Upper lobe of right lung (tissue), 1 donor: ENCODE data around the gene BFSP2. TPM values are rescaled to one million over a fixed set of nuclear protein-coding genes. Genes with fewer than 3 reads are reported as not detected.

Source experiments
- ATAC-seq: fragments of 200-7000 bp; cut with Tn5 transposase; one replicate; pipeline ENCODE4 v1.9.1; 2020; ENCODE audit warnings: mild to moderate bottlenecking, moderate library complexity
- DNase-seq: peaks from one replicate; pipeline ENCODE4 v3.0.0-alpha.2; 2020
- H3K27ac ChIP-seq: fragments of 200-600 bp; one replicate; pipeline ENCODE4 v1.8.0; 2022
- H3K27me3 ChIP-seq: fragments of 200-600 bp; one replicate; pipeline ENCODE4 v1.8.0; 2022; ENCODE audit warnings: mild to moderate bottlenecking
- H3K36me3 ChIP-seq: fragments of 200-600 bp; one replicate; pipeline ENCODE4 v1.8.0; 2022
- H3K4me1 ChIP-seq: fragments of 200-600 bp; one replicate; pipeline ENCODE4 v1.8.0; 2022
- H3K4me3 ChIP-seq: fragments of 200-600 bp; one replicate; pipeline ENCODE4 v1.8.0; 2022; ENCODE audit warnings: mild to moderate bottlenecking
- H3K9me3 ChIP-seq: fragments of 200-600 bp; one replicate; pipeline ENCODE4 v1.8.0; 2022
- CTCF ChIP-seq: fragments of 200-600 bp; IDR thresholded peaks from one replicate; pipeline ENCODE4 v1.8.0; 2022; ENCODE audit warnings: antibody characterized with exemption
- intact Hi-C: fragments of 100-400 bp; cut with DNase I; formaldehyde crosslinking; loops from one replicate; pipeline ENCODE4 v1.11.0; 2022
- total RNA-seq: library from RNA; stranded (reverse); fragmentation: NEBNext Ultra II Directional; extraction: Animal tissue kit (Norgen Biotek cat#: 25700); gene quantifications from one replicate; pipeline ENCODE4 v1.2.1, GENCODE V29; 2021
- donor health status: DM: no; HTN: yes; CAD: no; lungs with severe emphysema.

Gene BFSP2
- total RNA-seq, 1 donor from 2014 or later: not detected

- Histone ChIP-seq H3K4me3 (no peak overlapping the region), H3K27me3 (no peaks in the 10 kb centered on the region), H3K4me1 (peaks cover 18% of the 10 kb centered on the region), H3K36me3 (no peaks in the 10 kb centered on the region), H3K9me3 (no peaks in the 10 kb centered on the region), H3K27ac (peak overlapping the region; percentile 45)
- intact Hi-C loops: no loop called here
- ATAC-seq: peak; percentile 50
- TF ChIP-seq CTCF: no peak
- no peak for DNase-seq
Observed at GRCh38 chr3:133474251-133474801, 74.5 kb downstream of the BFSP2 start.

- no peaks in the 10 kb centered on the region for H3K36me3 ChIP-seq
- no peaks in the 10 kb centered on the region for H3K27me3 ChIP-seq
- no peaks in the 10 kb centered on the region for H3K9me3 ChIP-seq
- intact Hi-C loops: no loop called here
- DNase-seq: no peak
- H3K4me1 ChIP-seq: peaks cover 15% of the 10 kb centered on the region
- TF ChIP-seq CTCF: no peak
- H3K4me3 ChIP-seq: no peak overlapping the region
- peak; percentile 16 for ATAC-seq
- H3K27ac ChIP-seq: peak overlapping the region; percentile 45
Observed at GRCh38 chr3:133474817-133475216, 75.0 kb downstream of the BFSP2 start.

- H3K4me1 ChIP-seq: peaks cover 14% of the 10 kb centered on the region
- H3K4me3 ChIP-seq: no peak overlapping the region
- TF ChIP-seq CTCF: no peak
- DNase-seq (no peak), ATAC-seq (peak; percentile 27)
- no peaks in the 10 kb centered on the region for H3K27me3 ChIP-seq
- no peaks in the 10 kb centered on the region for H3K36me3 ChIP-seq
- H3K9me3 ChIP-seq: no peaks in the 10 kb centered on the region
- H3K27ac ChIP-seq: no peak overlapping the region
- intact Hi-C loops: no loop called here
Observed at GRCh38 chr3:133475245-133476010, 75.6 kb downstream of the BFSP2 start.

- intact Hi-C loops: no loop called here
Observed at GRCh38 chr3:133476971-133477375, 77.1 kb downstream of the BFSP2 start.

GRCh38 chr3:133477487-133477886 is 77.6 kb downstream of the BFSP2 start:
- intact Hi-C loops: no loop called here
- Histone ChIP-seq H3K9me3 (no peaks in the 10 kb centered on the region), H3K4me1 (peaks cover 14% of the 10 kb centered on the region), H3K27ac (no peak overlapping the region), H3K4me3 (no peak overlapping the region), H3K27me3 (no peaks in the 10 kb centered on the region), H3K36me3 (no peaks in the 10 kb centered on the region)
- ATAC-seq: no peak
- TF ChIP-seq CTCF: no peak
- DNase-seq: no peak

More at GRCh38 chr3:133476971-133477375, 77.1 kb downstream of the BFSP2 start:
- H3K27ac ChIP-seq: no peak overlapping the region
- no peaks in the 10 kb centered on the region for H3K27me3 ChIP-seq
- no peaks in the 10 kb centered on the region for H3K9me3 ChIP-seq
- no peaks in the 10 kb centered on the region for H3K36me3 ChIP-seq
- H3K4me1 ChIP-seq: peaks cover 14% of the 10 kb centered on the region
- no peak for ATAC-seq
- DNase-seq: no peak
- no peak overlapping the region for H3K4me3 ChIP-seq
- TF ChIP-seq CTCF: no peak
